Sigmoid colon (tissue), 4 donors: Measurements from ENCODE around the gene PARD3.

Source experiments
- CTCF ChIP-seq, 4 experiments: fragments of 450-650 bp in 3 of 4; fragments of 200-600 bp in 1 of 4; IDR thresholded peaks; one replicate each; pipeline ENCODE4 v1.5.1; 2016 to 2019; ENCODE audit warnings: antibody characterized with exemption in 4 of 4, mild to moderate bottlenecking in 3 of 4, moderate library complexity in 2 of 4
- EP300 ChIP-seq, 4 donors: sonication (generic); formaldehyde crosslinking; IDR thresholded peaks; one replicate each; pipeline ENCODE4 v1.6.1; 2017; ENCODE audit warnings: antibody characterized with exemption in 4 of 4
- POLR2A ChIP-seq, 2 donors: fragments of 450-650 bp; IDR thresholded peaks; one replicate each; pipeline ENCODE4 v1.6.1; 2016; ENCODE audit warnings: antibody characterized with exemption in 2 of 2, mild to moderate bottlenecking in 2 of 2, moderate library complexity in 2 of 2
- POLR2AphosphoS5 ChIP-seq, 4 donors: sonication (generic); formaldehyde crosslinking; IDR thresholded peaks; one replicate each; pipeline ENCODE4 v1.6.1; 2017; ENCODE audit warnings: antibody characterized with exemption in 4 of 4

- no peak for TF ChIP-seq CTCF (IDR thresholded peaks at IDR 0.05)
- no peak for TF ChIP-seq POLR2AphosphoS5 (IDR thresholded peaks at IDR 0.05)
- TF ChIP-seq POLR2A (IDR thresholded peaks at IDR 0.05) = no peak
- TF ChIP-seq EP300 (IDR thresholded peaks at IDR 0.05) = no peak
Measured at GRCh38 chr10:34658934-34659333, 156.2 kb downstream of the PARD3 start.
